HG02852 (cell line): ENCODE measurements around the gene EPSTI1.

Experiments
- ATAC-seq: cut with Tn5 transposase; IDR thresholded peaks from one replicate; pipeline ENCODE4 v1.9.1; 2021; ENCODE audit warnings: mild to moderate bottlenecking, moderate library complexity; ENCODE audit not compliant: unreplicated experiment

Gene EPSTI1

DNA sequence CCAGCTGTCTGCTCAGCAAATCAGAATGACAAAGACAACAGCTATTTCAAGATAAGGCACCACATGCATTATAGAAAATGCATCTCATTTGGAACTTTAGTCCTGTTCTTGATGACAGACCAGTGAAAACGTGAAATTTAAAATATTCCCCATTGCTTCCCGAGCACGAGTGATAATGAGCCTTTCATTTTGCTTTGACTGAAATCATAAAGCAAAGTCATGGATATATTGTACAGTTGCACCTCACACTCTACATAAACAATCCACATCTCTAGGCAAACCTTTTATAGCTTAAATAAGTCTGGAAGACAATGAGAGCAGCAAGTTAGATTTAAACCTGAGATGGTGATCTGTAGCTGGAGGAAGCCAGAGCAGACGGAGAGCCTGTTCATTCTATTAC is 131.6 kb downstream of the EPSTI1 start:
- ATAC-seq: no peak

DNA sequence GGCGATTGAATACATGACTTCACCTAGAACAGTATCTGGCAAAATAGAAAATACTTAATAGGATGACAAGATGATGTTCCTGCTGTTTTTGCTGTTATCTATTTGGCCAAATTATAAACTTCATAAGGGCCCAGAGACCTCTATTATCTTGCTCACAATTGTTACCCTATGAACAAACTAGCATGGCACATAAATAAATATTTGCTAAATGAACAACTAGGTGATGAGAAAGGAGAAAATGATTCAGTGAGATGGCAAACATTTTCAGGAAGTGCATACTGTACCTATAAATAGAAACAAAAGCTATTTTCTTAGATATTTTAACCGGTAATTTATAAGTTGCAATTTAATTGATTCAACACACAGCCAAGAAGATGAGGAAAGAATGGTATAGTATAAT is 132.3 kb downstream of the EPSTI1 start:
- no peak for ATAC-seq

DNA sequence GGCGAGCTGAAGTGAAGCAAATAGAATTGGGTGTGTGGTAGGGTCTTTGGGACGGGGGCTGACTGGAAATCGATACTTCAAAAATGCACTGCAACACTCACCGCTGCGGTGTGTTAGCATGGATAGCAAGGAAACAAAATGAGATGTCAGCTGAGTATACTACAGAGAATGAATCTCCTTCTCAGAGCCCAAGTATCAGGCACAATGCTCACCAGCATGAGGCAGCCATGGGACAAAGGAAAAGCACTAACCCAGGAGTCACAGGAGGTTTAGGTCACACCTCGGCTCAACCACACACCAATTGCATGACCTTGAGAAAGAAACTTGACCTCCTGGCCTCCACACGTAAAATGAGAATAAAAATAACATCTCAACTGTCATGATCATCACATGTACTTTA is 136.6 kb downstream of the EPSTI1 start:
- no peak for ATAC-seq

- ATAC-seq: no peak
These were observed 139.9 kb downstream of the EPSTI1 start for GRCh38 chr13:42852136-42852535.

DNA sequence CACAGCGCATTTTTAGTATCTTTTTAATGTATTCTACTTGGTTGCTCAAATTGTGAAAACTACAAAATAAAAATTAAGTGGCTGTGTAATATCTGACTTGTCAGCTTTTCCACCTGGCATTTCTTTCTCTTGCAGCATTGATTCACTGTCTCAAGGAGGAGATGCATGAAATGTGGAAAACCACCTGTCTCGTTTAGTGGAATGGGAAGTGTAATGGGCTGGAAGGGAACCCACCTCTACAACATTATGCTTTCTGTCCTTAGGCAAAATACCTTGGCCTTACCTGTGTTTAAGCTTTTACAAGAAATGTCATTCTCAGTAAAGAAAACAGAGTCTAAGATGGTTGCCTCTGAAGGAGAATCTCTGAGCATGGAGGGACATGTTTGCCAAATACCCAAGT is 142.8 kb downstream of the EPSTI1 start:
- ATAC-seq: no peak

DNA sequence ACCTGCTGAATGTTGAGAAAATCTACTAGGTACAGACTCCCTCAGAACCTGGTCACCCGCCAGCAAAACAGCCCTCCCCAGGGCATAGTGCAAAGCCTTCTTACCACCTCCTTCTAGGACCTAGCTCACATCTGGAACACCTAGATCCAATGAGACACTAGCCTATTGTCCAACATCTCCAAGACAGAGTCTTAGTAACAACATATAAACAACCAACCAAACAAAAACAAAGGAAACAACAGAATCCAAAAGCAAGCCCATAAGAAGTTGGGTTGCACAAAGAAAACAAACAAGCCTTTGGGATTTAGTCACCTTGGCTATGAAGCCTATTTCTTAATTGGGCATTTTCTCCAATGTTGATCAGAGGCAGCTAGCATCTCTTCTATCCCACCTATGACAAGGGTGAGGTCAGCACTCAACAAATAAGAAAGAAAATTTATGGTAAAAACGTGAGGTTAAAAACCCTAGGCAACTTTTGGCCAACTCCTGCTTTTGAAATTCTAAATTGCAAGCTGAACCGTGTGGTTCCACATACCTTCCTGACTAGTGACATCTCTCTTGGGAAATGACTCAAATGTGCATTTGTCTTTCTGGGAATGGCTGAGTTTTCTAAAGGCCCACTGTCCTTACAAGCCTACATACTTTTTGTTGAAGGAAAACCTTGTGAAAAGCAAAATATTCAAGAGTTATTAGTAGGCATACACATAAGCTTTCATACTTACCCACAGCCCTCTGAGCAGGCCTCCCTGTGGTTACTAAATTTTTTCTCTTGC is 144.0 kb downstream of the EPSTI1 start:
- ATAC-seq: no peak

DNA sequence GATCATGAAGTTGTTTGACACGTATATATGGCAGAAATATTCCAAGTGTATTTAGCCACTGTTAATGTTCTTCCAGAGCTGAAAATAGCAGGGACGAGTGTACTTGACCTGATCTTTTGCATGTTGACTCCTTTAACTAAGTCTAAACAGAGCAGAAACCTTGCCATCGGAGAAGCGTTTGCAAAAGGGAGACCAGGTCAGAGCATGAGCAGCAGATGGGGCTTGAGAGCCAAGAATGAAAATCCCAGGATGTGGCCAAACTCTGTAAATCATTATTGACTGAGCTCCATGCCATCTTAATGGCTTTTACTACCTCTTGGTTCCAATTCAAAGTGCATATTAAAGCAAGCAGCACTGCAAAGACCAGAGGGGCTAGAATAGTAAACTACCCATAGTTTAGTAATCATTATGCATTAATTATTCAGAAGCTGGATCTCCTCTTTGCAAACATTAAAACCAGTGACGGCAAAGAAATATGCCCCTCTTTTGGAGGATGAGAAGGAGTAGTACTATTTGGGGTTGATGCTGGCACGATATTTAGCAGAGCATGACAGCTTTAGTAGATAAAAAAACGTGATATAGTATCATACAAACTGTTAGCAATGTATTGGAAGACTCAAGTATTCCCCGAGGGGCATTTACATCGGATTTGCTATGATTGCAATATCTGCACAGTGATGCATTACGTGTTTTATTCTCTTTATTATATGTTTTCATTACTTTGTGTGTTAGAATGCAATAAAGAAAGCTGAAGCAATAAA is 154.9 kb downstream of the EPSTI1 start:
- ATAC-seq: no peak
